Measurements from ENCODE around the gene SNX8.

The SNX8 gene

DNA sequence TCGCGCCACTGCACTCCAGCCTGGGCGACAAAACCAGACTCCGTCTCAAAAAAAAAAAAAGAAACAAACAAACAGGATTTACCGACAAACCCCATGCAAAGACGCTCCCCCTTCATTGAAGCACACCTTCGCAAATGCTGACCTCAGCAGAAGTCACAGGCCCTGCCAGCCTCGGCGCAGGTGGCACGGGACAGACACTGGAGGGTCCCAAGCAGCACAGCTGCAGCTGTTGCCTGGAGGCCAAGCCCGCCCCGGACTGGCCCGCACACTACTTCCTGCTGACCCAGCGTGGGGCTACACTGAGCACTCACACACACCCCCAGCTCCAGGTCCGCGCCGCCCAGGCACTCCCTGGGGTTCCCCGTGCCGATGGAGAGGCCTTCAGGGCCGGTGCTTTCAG is 31.2 kb downstream of the SNX8 start:
- WGBS (ENCODE audit: extremely low coverage, insufficient coverage, insufficient read length), result no CpG with 5 or more reads among the region's 20 CpGs
- H2AK5ac ChIP-seq (ENCODE audit: low read length), result no peak overlapping the region
- no peak overlapping the region for H4K12ac ChIP-seq (ENCODE audit: low read depth, low read length)
- H3K14ac ChIP-seq (ENCODE audit: low read length), result no peak overlapping the region
- H2BK12ac ChIP-seq (ENCODE audit: low read length), result no peak overlapping the region
- no peak overlapping the region for H2BK120ac ChIP-seq (ENCODE audit: insufficient read depth, low read length, poor library complexity)
- H3K4ac ChIP-seq (ENCODE audit: low read depth, low read length), result no peak overlapping the region
- H3K9ac ChIP-seq (ENCODE audit: low read length), result no peak overlapping the region
- peaks cover 0 to under 1% of the 10 kb centered on the region in 2 experiments for H3K36me3 ChIP-seq (ENCODE audit: control insufficient read depth in 1 of 2, insufficient read depth in 2 of 2, low read length in 2 of 2)
- H3K27ac ChIP-seq (ENCODE audit: low read depth, low read length), result no peak overlapping the region
- no peak overlapping the region for H2AFZ ChIP-seq (ENCODE audit: insufficient read depth, low read length, poor library complexity)
- no peak overlapping the region for H3K23ac ChIP-seq (ENCODE audit: low read length)
- H3K79me1 ChIP-seq (ENCODE audit: low read length), result no peaks in the 10 kb centered on the region
- no peaks in the 10 kb centered on the region for H3K4me1 ChIP-seq (ENCODE audit: control insufficient read depth in 1 of 2, insufficient read depth in 2 of 2, low read length in 2 of 2)
- H3K9me3 ChIP-seq (ENCODE audit: insufficient read depth, low read depth, low read length), result no peaks in the 10 kb centered on the region
- H3K27me3 ChIP-seq (ENCODE audit: insufficient read depth, low read length), result no peaks in the 10 kb centered on the region
- H3K18ac ChIP-seq (ENCODE audit: low read length), result peak overlapping the region; percentile 33
- H3K4me3 ChIP-seq (ENCODE audit: low read depth, low read length), result no peak overlapping the region
- no peak for DNase-seq
- H3K4me2 ChIP-seq (ENCODE audit: low read length), result no peak overlapping the region
- no peak overlapping the region for H4K8ac ChIP-seq (ENCODE audit: low read depth, low read length)
- H2BK5ac ChIP-seq (ENCODE audit: low read depth, low read length, poor library complexity), result no peak overlapping the region
- H4K91ac ChIP-seq (ENCODE audit: low read depth, low read length), result no peak overlapping the region
- no peaks in the 10 kb centered on the region for H3K79me2 ChIP-seq (ENCODE audit: control insufficient read depth, insufficient read depth, low read length, poor library complexity)

GRCh38 chr7:2282185-2282751 is 32.0 kb downstream of the SNX8 start:
- Histone ChIP-seq H2BK12ac (ENCODE audit: low read length) (no peak overlapping the region), H3K9ac (ENCODE audit: low read length) (no peak overlapping the region), H3K36me3 (ENCODE audit: control insufficient read depth in 1 of 2, insufficient read depth in 2 of 2, low read length in 2 of 2) (peaks cover 3 to 4% of the 10 kb centered on the region in 2 experiments), H3K27me3 (ENCODE audit: insufficient read depth, low read length) (no peaks in the 10 kb centered on the region), H4K12ac (ENCODE audit: low read depth, low read length) (no peak overlapping the region), H4K91ac (ENCODE audit: low read depth, low read length) (no peak overlapping the region), H3K4me1 (ENCODE audit: control insufficient read depth in 1 of 2, insufficient read depth in 2 of 2, low read length in 2 of 2) (peaks cover 0 to 2% of the 10 kb centered on the region in 2 experiments), H2BK5ac (ENCODE audit: low read depth, low read length, poor library complexity) (no peak overlapping the region), H3K9me3 (ENCODE audit: insufficient read depth, low read depth, low read length) (no peaks in the 10 kb centered on the region), H2BK120ac (ENCODE audit: insufficient read depth, low read length, poor library complexity) (no peak overlapping the region), H2AK5ac (ENCODE audit: low read length) (no peak overlapping the region), H3K18ac (ENCODE audit: low read length) (no peak overlapping the region), H3K14ac (ENCODE audit: low read length) (no peak overlapping the region), H3K23ac (ENCODE audit: low read length) (no peak overlapping the region), H3K4me2 (ENCODE audit: low read length) (no peak overlapping the region), H3K4me3 (ENCODE audit: low read depth, low read length) (no peak overlapping the region), H4K8ac (ENCODE audit: low read depth, low read length) (no peak overlapping the region), H3K4ac (ENCODE audit: low read depth, low read length) (no peak overlapping the region), H3K27ac (ENCODE audit: low read depth, low read length) (no peak overlapping the region), H3K79me1 (ENCODE audit: low read length) (no peaks in the 10 kb centered on the region), H2AFZ (ENCODE audit: insufficient read depth, low read length, poor library complexity) (no peak overlapping the region), H3K79me2 (ENCODE audit: control insufficient read depth, insufficient read depth, low read length, poor library complexity) (no peaks in the 10 kb centered on the region)
- DNase-seq, result no peak
- no CpG with 5 or more reads among the region's 14 CpGs for WGBS (ENCODE audit: extremely low coverage, insufficient coverage, insufficient read length)

GRCh38 chr7:2281541-2281940 is 32.7 kb downstream of the SNX8 start:
- no peak overlapping the region for H2AFZ ChIP-seq (ENCODE audit: insufficient read depth, low read length, poor library complexity)
- H2AK5ac ChIP-seq (ENCODE audit: low read length), result no peak overlapping the region
- no peak overlapping the region for H2BK12ac ChIP-seq (ENCODE audit: low read length)
- no peaks in the 10 kb centered on the region for H3K27me3 ChIP-seq (ENCODE audit: insufficient read depth, low read length)
- H4K8ac ChIP-seq (ENCODE audit: low read depth, low read length), result no peak overlapping the region
- H3K4me3 ChIP-seq (ENCODE audit: low read depth, low read length), result no peak overlapping the region
- peaks cover 3 to 4% of the 10 kb centered on the region in 2 experiments for H3K36me3 ChIP-seq (ENCODE audit: control insufficient read depth in 1 of 2, insufficient read depth in 2 of 2, low read length in 2 of 2)
- H3K23ac ChIP-seq (ENCODE audit: low read length), result no peak overlapping the region
- H3K79me1 ChIP-seq (ENCODE audit: low read length), result no peaks in the 10 kb centered on the region
- no peak overlapping the region for H4K12ac ChIP-seq (ENCODE audit: low read depth, low read length)
- no peak for DNase-seq
- H2BK5ac ChIP-seq (ENCODE audit: low read depth, low read length, poor library complexity), result no peak overlapping the region
- H3K27ac ChIP-seq (ENCODE audit: low read depth, low read length), result no peak overlapping the region
- H3K4me2 ChIP-seq (ENCODE audit: low read length), result no peak overlapping the region
- H3K4ac ChIP-seq (ENCODE audit: low read depth, low read length), result no peak overlapping the region
- WGBS (ENCODE audit: extremely low coverage, insufficient coverage, insufficient read length), result no CpG with 5 or more reads among the region's 9 CpGs
- no peak overlapping the region for H3K14ac ChIP-seq (ENCODE audit: low read length)
- no peaks in the 10 kb centered on the region for H3K9me3 ChIP-seq (ENCODE audit: insufficient read depth, low read depth, low read length)
- H3K79me2 ChIP-seq (ENCODE audit: control insufficient read depth, insufficient read depth, low read length, poor library complexity), result no peaks in the 10 kb centered on the region
- H3K18ac ChIP-seq (ENCODE audit: low read length), result no peak overlapping the region
- no peak overlapping the region for H2BK120ac ChIP-seq (ENCODE audit: insufficient read depth, low read length, poor library complexity)
- peaks cover 0 to 2% of the 10 kb centered on the region in 2 experiments for H3K4me1 ChIP-seq (ENCODE audit: control insufficient read depth in 1 of 2, insufficient read depth in 2 of 2, low read length in 2 of 2)
- H3K9ac ChIP-seq (ENCODE audit: low read length), result no peak overlapping the region
- H4K91ac ChIP-seq (ENCODE audit: low read depth, low read length), result no peak overlapping the region

DNA sequence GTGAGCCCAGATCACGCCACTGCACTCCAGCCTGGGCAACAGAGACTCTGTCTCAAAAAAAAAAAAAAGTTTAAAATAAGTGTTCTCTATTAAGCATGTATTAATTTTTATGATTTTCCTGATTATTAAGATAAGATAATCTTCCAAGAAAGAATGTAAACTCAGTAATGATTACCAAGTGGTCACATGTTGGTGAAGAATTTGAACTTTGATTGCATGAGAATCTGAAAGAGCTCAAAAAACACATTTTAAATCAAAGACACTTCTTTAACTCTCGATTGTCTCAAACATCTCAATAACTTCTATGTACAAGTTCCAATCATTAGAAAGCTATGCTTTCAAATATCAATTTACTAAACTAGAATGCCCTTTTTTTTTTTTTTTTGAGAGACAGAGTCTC is 33.8 kb downstream of the SNX8 start:
- no peaks in the 10 kb centered on the region for H3K27me3 ChIP-seq (ENCODE audit: insufficient read depth, low read length)
- no peak overlapping the region for H4K12ac ChIP-seq (ENCODE audit: low read depth, low read length)
- H4K8ac ChIP-seq (ENCODE audit: low read depth, low read length), result no peak overlapping the region
- no peak overlapping the region for H3K4ac ChIP-seq (ENCODE audit: low read depth, low read length)
- H3K4me2 ChIP-seq (ENCODE audit: low read length), result no peak overlapping the region
- H3K9ac ChIP-seq (ENCODE audit: low read length), result no peak overlapping the region
- H3K18ac ChIP-seq (ENCODE audit: low read length), result no peak overlapping the region
- H2AK5ac ChIP-seq (ENCODE audit: low read length), result no peak overlapping the region
- no peaks in the 10 kb centered on the region for H3K9me3 ChIP-seq (ENCODE audit: insufficient read depth, low read depth, low read length)
- H3K79me2 ChIP-seq (ENCODE audit: control insufficient read depth, insufficient read depth, low read length, poor library complexity), result no peaks in the 10 kb centered on the region
- no peak overlapping the region for H3K27ac ChIP-seq (ENCODE audit: low read depth, low read length)
- no peak overlapping the region for H2BK120ac ChIP-seq (ENCODE audit: insufficient read depth, low read length, poor library complexity)
- no peak overlapping the region for H2BK5ac ChIP-seq (ENCODE audit: low read depth, low read length, poor library complexity)
- no peak overlapping the region for H4K91ac ChIP-seq (ENCODE audit: low read depth, low read length)
- H2BK12ac ChIP-seq (ENCODE audit: low read length), result no peak overlapping the region
- no peak overlapping the region for H2AFZ ChIP-seq (ENCODE audit: insufficient read depth, low read length, poor library complexity)
- no peak overlapping the region for H3K4me3 ChIP-seq (ENCODE audit: low read depth, low read length)
- no CpG with 5 or more reads among the region's 2 CpGs for WGBS (ENCODE audit: extremely low coverage, insufficient coverage, insufficient read length)
- no peaks in the 10 kb centered on the region for H3K79me1 ChIP-seq (ENCODE audit: low read length)
- H3K14ac ChIP-seq (ENCODE audit: low read length), result no peak overlapping the region
- DNase-seq, result no peak
- no peak overlapping the region for H3K23ac ChIP-seq (ENCODE audit: low read length)
- H3K4me1 ChIP-seq (ENCODE audit: control insufficient read depth in 1 of 2, insufficient read depth in 2 of 2, low read length in 2 of 2), result peaks cover 0 to 2% of the 10 kb centered on the region in 2 experiments
- H3K36me3 ChIP-seq (ENCODE audit: control insufficient read depth in 1 of 2, insufficient read depth in 2 of 2, low read length in 2 of 2), result peaks cover 3 to 4% of the 10 kb centered on the region in 2 experiments

All from trophoblast cell (in vitro differentiated cells and primary cell).